ENCODE data around the gene TTC27. TPM values are rescaled to one million over a fixed set of nuclear protein-coding genes. Genes with fewer than 3 reads are reported as not detected.

Gene TTC27
- total and polyA plus RNA-seq, 2 of the 13 experiments (the other 11 are each of a cell fraction or from before 2014, with no cell fraction given) = 26.7 to 44.7 TPM

GRCh38 chr2:32627814-32628579 lies at the start of gene TTC27 (continued):
- TF ChIP-seq MAZ (IDR thresholded peaks at IDR 0.05; ENCODE audit: borderline replicate concordance, low read depth, low read length) = peak; percentile 82
- TF ChIP-seq MAZ (CRISPR knock-in tag; IDR thresholded peaks at IDR 0.05; ENCODE audit: low read depth) = no peak
- peak; percentile 57; the same call in 1 of the 2 replicates for TF ChIP-seq NR2C2 (CRISPR knock-in tag; IDR thresholded peaks at IDR 0.05; ENCODE audit: borderline replicate concordance)
- 0 out of 2 replicates have a peak, but pooled peaks have one; percentile 49 for TF ChIP-seq ZBTB44 (CRISPR knock-in tag; IDR thresholded peaks at IDR 0.05)
- peak; percentile 44 for TF ChIP-seq ZNF781 (CRISPR knock-in tag; IDR thresholded peaks at IDR 0.05; ENCODE audit: borderline replicate concordance, not compliant biosample characterization)
- TF ChIP-seq ZSCAN22 (CRISPR knock-in tag; IDR thresholded peaks at IDR 0.05) = no peak
- no peak for TF ChIP-seq LBX2 (CRISPR knock-in tag; IDR thresholded peaks at IDR 0.05; ENCODE audit: borderline replicate concordance)
- TF ChIP-seq HOXA5 (CRISPR knock-in tag; IDR thresholded peaks at IDR 0.05) = peak; percentile 94
- peak; percentile 92 for TF ChIP-seq ZMYM4 (CRISPR knock-in tag; IDR thresholded peaks at IDR 0.05)
- no peak for TF ChIP-seq ZNF10 (CRISPR knock-in tag; IDR thresholded peaks at IDR 0.05; ENCODE audit: borderline replicate concordance, low read depth)
- no peak for TF ChIP-seq TSC22D2 (CRISPR knock-in tag; IDR thresholded peaks at IDR 0.05; ENCODE audit: borderline replicate concordance)
- TF ChIP-seq HINFP (CRISPR knock-in tag; IDR thresholded peaks at IDR 0.05; ENCODE audit: low read depth) = 0 out of 2 replicates have a peak, but pooled peaks have one; percentile 77
- TF ChIP-seq ZNF136 (CRISPR knock-in tag; IDR thresholded peaks at IDR 0.05; ENCODE audit: low read depth) = peak; percentile 89; the same call in 1 of the 2 replicates
- no peak for TF ChIP-seq PCBP1 (IDR thresholded peaks at IDR 0.05; ENCODE audit: borderline replicate concordance, low read depth, low read length)
- no peak for TF ChIP-seq FOXM1 (CRISPR knock-in tag; IDR thresholded peaks at IDR 0.05)
- TF ChIP-seq MIER3 (CRISPR knock-in tag; IDR thresholded peaks at IDR 0.05; ENCODE audit: borderline replicate concordance) = peak; percentile 53; the same call in 1 of the 2 replicates
- TF ChIP-seq SALL1 (CRISPR knock-in tag; IDR thresholded peaks at IDR 0.05) = peak; percentile 83
- 0 out of 2 replicates have a peak, but pooled peaks have one; percentile 26 for TF ChIP-seq SATB2 (CRISPR knock-in tag; IDR thresholded peaks at IDR 0.05)
- TF ChIP-seq ZNF580 (CRISPR knock-in tag; IDR thresholded peaks at IDR 0.05; ENCODE audit: borderline replicate concordance, low read depth) = 0 out of 2 replicates have a peak, but pooled peaks have one; percentile 22
- no peak for TF ChIP-seq ZNF101 (CRISPR knock-in tag; IDR thresholded peaks at IDR 0.05; ENCODE audit: borderline replicate concordance, low read depth)
- TF ChIP-seq ZFP37 (CRISPR knock-in tag; IDR thresholded peaks at IDR 0.05; ENCODE audit: borderline replicate concordance) = 0 out of 2 replicates have a peak, but pooled peaks have one; percentile 48
- TF ChIP-seq MLX (CRISPR knock-in tag; IDR thresholded peaks at IDR 0.05) = no peak

Data from HepG2 (cell line).